Osteoblast (primary cell): ENCODE data around the gene ZXDC. TPM values are rescaled to one million over a fixed set of nuclear protein-coding genes. Genes with fewer than 3 reads are reported as not detected.

Experiments used
- DNase-seq: peaks from one replicate; pipeline ENCODE4 v3.0.0; 2011; ENCODE audit warnings: low spot score, mixed read lengths; ENCODE audit not compliant: insufficient read length; ENCODE audit errors: missing footprints
- H2AFZ ChIP-seq: 2 replicates; pipeline ENCODE4 v1.6.0; 2011; ENCODE audit warnings: mild to moderate bottlenecking, low read length
- H3K27ac ChIP-seq: 2 replicates; pipeline ENCODE4 v1.5.1; 2011; ENCODE audit warnings: mild to moderate bottlenecking, low read depth, low read length, moderate library complexity
- H3K27me3 ChIP-seq: 2 replicates; pipeline ENCODE4 v1.6.0; 2012; ENCODE audit warnings: mild to moderate bottlenecking, control low read depth, inconsistent platforms, low read length, moderate library complexity; ENCODE audit not compliant: insufficient read depth
- H3K36me3 ChIP-seq: 2 replicates; pipeline ENCODE4 v1.5.1; 2011; ENCODE audit warnings: mild to moderate bottlenecking, low read length, control low read depth, moderate library complexity; ENCODE audit not compliant: insufficient read depth
- H3K4me1 ChIP-seq: 2 replicates; pipeline ENCODE4 v1.5.1; 2011; ENCODE audit warnings: mild to moderate bottlenecking, low read length, control low read depth, moderate library complexity; ENCODE audit not compliant: insufficient read depth
- H3K4me2 ChIP-seq: 2 replicates; pipeline ENCODE4 v1.6.0; 2011; ENCODE audit warnings: mild to moderate bottlenecking, low read length; ENCODE audit not compliant: insufficient read depth
- H3K4me3 ChIP-seq: fragments of 200-600 bp; sonication (generic); 3 replicates; pipeline ENCODE4 v1.5.1; 2012; ENCODE audit warnings: mild to moderate bottlenecking, low read length, inconsistent platforms; ENCODE audit not compliant: insufficient read depth
- H3K79me2 ChIP-seq: 2 replicates; pipeline ENCODE4 v1.6.0; 2012; ENCODE audit warnings: mild to moderate bottlenecking, low read length, control low read depth, inconsistent platforms; ENCODE audit not compliant: insufficient read depth
- H3K9me3 ChIP-seq: 2 replicates; pipeline ENCODE4 v1.5.1; 2011; ENCODE audit warnings: low read depth, low read length, control low read depth
- H4K20me1 ChIP-seq: 2 replicates; pipeline ENCODE4 v1.6.0; 2012; ENCODE audit warnings: mild to moderate bottlenecking, low read length, control low read depth; ENCODE audit not compliant: insufficient read depth
- CTCF ChIP-seq: IDR thresholded peaks from 2 replicates; pipeline ENCODE4 v1.5.1; 2011; ENCODE audit warnings: mild to moderate bottlenecking, low read depth, low read length, moderate library complexity; ENCODE audit errors: extremely low read depth
- total RNA-seq: library from RNA; depleted of rRNA; stranded (reverse); fragments of >200 nt; gene quantifications from 2 replicates; pipeline ENCODE4 v1.2.3, GENCODE V29; 2012

ZXDC gene
- total RNA-seq, 1 donor: 27.1 TPM

- H4K20me1 ChIP-seq: no peaks in the 10 kb centered on the region
- H3K4me2 ChIP-seq: peak within 1 kb of the TSS; percentile 72
- H3K4me1 ChIP-seq: no peaks in the 10 kb centered on the region
- peak within 1 kb of the TSS; percentile 47 for H2AFZ ChIP-seq
- no peak for TF ChIP-seq CTCF
- H3K36me3 ChIP-seq: no peaks in the 10 kb centered on the region
- peak; percentile 96 for DNase-seq
- no peaks in the 10 kb centered on the region for H3K9me3 ChIP-seq
- peaks cover 24% of the 10 kb centered on the region for H3K27me3 ChIP-seq
- peak within 1 kb of the TSS; percentile 58 for H3K4me3 ChIP-seq
- H3K79me2 ChIP-seq: no peaks in the 10 kb centered on the region
- no peak within 1 kb of the TSS for H3K27ac ChIP-seq
Measured at GRCh38 chr3:126523745-126524428, 48.2 kb upstream of the ZXDC start, which contains the start of gene CHST13. TSS of gene CHST13 (plus strand) at chr3:126524155. CDS start at chr3:126524333, 178 bp downstream.

- H3K27me3 ChIP-seq: peaks cover 24% of the 10 kb centered on the region
- no peak overlapping the region for H3K27ac ChIP-seq
- H3K36me3 ChIP-seq: no peaks in the 10 kb centered on the region
- TF ChIP-seq CTCF: peak; percentile 81
- no peak overlapping the region for H2AFZ ChIP-seq
- H3K9me3 ChIP-seq: no peaks in the 10 kb centered on the region
- DNase-seq: peak; percentile 99
- no peaks in the 10 kb centered on the region for H3K79me2 ChIP-seq
- no peaks in the 10 kb centered on the region for H4K20me1 ChIP-seq
- H3K4me1 ChIP-seq: no peaks in the 10 kb centered on the region
- no peak overlapping the region for H3K4me3 ChIP-seq
- H3K4me2 ChIP-seq: no peak overlapping the region
Measured at GRCh38 chr3:126522363-126522788, 46.7 kb upstream of the ZXDC start.

GRCh38 chr3:126521122-126521891 is 45.6 kb upstream of the ZXDC start:
- H3K27ac ChIP-seq: no peak overlapping the region
- H4K20me1 ChIP-seq: no peaks in the 10 kb centered on the region
- H3K4me3 ChIP-seq: no peak overlapping the region
- H3K27me3 ChIP-seq: peaks cover 24% of the 10 kb centered on the region
- peak; percentile 76 for DNase-seq
- no peak overlapping the region for H2AFZ ChIP-seq
- H3K4me1 ChIP-seq: no peaks in the 10 kb centered on the region
- no peaks in the 10 kb centered on the region for H3K36me3 ChIP-seq
- TF ChIP-seq CTCF: no peak
- H3K79me2 ChIP-seq: no peaks in the 10 kb centered on the region
- no peak overlapping the region for H3K4me2 ChIP-seq
- H3K9me3 ChIP-seq: no peaks in the 10 kb centered on the region
